NOMO-1 treated with DMSO at 0.1 percent for 48 hours (cell line): Measurements from ENCODE around the gene SLC12A8.

Source experiments
- DNase-seq: peaks from one replicate; lab custom pipeline; 2025; ENCODE audit not compliant: unreplicated experiment; lab: John Stamatoyannopoulos, UW

SLC12A8 gene

DNA sequence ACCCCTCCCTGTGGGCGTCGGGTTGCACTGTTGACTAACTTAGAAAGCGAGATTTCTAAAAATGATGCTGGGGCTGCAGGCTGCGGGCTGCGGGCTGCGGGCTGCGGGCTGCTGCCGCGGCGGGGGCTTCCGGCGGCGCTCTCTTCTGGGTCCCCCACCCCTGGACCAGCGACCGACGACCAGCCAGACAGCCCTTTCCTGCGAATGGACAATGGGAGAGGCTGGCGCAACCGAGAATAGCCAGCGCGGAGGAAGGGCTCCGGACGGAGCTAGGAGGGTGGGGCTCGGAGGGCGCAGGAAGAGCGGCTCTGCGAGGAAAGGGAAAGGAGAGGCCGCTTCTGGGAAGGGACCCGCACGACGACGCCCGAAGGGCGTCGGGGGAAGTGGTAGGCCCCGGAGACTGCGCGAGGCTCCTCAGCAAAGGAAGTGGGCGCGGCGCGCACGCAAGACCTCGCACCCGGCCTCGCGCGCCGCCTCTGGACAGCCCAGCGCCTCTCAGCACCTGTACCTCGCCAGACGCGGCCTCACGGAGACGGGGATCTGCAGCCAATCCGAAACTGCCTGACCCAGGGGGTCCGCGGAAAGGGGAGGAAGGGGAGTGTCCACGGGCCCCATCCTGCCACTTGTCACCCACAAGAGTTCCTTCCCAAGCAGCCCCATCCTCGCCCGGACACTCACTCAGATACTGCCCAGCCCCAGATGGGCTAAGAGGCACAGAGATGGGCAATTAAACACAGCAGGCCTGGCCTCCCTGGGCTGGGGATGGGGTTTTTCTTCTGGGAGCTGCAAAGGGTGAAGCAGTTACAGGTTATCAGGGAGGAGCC is 70.7 kb downstream of the SLC12A8 start:
- DNase-seq = peak; percentile 73

DNA sequence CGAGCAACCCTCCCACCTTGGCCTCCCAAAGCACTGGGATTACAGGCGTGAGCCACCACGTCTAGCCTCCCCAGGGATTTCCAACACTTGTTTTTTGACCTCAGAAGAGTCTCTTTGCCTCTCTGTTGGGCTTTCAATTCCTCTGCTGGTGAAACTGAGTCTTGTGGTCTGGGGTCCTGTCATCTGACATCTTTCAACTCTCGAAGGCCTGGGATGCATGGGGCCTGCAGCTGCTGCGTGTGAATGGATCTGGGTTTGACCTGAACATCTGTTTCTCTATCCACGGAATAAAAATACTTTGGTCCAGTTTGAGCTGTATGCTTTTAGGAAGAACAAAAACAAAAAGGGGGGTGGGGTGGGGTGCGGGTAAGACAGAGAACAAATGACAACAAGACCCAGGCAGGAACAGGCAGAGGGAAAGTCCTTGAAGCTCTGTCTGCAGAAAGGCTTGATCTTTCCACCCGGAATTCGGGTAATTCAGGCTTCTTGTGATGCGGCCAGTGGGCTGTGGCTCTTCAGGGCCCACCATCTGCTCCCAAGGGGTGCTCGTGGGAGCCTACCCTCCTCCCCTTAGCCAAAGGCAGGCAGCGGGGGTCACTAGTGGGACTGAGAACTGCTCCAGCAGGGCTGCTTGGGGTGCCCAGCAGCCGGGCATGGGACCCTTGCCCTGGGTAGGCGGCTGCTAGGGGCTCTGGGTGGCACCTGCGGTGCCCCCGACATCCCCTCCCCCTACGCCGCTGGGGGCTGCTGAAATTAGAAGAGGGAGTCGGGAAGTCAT is 71.5 kb downstream of the SLC12A8 start:
- DNase-seq = no peak

DNA sequence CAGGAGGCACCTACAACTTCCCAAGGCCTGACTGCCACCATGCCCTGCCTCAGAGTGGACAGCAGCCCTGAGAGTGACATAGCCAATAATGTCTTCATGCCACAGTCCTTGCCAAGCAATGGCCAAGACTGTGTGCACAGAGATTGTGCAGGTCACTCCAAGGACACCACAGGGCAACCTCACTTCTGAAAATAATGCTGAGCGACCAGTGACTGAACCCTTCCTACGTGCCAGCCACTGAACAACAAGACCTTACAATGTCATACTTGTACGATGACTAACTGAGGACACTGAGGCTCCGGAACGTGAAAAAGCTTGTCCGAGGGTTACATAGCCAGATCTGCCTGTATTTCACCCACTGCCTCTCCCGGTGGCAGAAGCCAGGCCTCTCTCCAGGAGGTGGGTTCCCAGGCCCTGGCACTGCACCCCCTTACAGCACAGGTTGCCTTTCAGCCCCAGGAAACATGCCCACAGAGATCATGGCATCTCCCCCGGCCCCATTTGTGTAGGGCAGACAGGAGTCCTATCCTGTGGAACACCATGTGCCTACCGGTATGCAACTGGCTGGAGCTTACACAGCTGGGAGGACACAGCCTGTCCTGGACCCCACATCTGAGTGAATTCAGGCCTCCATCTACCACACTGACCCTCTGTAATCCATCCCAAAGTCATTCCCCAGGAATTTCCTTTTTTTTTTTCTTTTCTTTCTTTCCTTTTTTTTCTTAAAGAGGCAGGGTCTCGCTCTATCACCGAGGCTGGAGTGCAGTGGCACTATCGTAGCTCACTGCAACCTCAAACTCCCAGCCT is 72.3 kb downstream of the SLC12A8 start:
- DNase-seq = no peak

DNA sequence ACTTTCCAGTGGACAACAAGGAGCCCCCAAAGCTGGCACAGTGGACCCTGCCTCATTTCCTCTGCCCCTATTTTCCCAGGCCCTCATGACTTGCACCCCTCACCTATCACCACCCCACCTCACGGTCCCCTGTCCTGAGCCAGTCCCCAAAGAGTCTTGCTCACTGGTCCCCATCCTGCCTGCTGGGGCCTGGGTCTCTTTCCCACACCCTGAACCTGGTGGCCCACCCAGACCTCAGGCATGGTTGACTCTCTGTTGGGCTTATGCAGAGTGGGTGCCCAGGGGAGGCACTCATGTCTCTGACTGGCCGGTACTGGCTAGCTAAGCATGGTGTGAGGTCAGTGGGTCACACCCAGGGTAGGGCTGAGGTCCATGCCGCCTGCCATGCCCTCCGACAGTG is 73.2 kb downstream of the SLC12A8 start:
- DNase-seq = no peak

DNA sequence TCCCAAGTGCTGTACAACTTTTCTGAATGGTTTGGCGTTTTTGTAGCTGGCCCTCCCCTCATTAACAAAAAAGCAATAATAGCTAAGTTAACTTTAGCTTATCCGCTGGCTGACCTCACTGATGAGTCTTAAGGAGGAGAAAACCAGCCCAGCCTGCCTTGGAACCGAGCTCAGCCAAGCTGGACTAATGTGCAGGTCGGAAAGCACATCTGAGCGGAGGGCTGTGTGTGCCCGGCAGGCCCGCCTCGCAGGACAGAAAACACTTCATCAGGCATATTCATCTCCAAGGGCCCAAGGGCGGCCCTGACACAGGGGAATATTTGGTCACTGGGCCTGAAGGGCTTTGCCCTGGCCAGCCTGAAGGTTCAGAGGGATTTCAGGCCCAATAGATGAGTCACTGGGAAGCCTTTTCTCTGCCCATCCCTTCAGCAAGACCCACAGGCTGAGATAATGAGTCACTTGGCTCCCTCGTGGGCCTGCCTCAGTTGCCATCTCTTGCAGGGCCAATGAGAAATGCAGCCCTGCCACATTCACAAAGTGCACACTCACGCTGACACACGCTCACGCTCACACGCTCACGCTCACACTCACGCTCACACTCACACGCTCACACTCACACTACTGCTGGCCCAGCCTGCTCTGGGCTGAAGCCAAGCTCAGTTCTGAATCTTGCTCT is 75.1 kb downstream of the SLC12A8 start:
- DNase-seq = no peak

DNA sequence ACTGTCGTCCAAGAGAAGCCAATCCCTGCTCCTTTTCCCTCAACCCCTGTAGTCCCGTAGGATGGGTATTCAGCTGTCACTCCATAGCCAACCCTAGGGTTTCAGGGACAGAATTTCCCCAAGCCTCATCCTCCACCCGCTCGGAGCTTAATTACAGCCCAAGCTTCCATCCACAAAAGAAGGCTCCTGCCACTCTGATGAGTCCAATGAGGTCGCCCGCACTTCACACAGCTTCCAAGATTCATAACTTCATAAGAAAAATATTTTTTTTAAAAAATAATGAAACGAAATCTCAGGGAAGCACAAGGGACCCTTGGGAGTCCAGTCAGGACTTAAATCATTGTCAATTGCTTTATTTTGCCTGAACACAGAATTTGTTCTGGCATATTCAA is 75.6 kb downstream of the SLC12A8 start:
- no peak for DNase-seq

DNA sequence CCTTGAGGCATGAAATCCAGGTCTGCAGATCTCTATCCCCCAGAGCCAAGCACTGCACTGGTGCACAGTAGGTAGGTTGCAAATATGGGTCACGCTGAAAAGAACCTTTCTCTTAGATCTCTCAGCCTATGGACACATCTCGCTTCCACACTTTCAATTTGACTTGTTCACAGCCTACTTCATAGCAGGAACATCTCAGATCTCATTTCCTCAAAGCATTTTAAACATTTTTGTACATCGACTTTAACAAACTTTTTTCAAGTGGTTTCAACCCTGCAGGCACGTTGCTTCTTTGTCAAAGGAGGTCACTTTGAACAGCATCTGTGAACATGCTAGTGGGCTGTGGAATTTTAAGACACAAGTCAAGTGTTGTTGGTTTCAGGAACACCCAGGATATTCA is 76.0 kb downstream of the SLC12A8 start:
- no peak for DNase-seq

DNA sequence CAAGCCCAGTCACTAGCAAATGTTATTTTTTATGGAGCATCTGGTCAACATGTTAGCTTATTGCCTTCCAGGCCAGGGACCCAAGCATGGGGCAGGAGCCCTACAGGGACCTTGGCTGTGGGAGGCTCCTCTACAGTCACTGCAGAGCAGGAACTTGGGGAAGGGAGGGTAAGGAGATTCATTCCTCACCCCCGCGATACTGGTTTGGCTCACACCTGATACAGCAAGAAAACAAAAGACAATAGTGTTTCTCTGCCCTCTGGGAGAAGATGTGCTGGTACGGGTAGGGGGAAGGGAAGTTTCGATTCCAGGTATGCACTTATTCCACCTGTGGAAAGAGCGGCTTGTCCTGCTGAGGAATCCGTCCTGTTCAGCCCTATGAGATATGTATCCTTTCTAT is 77.6 kb downstream of the SLC12A8 start:
- no peak for DNase-seq

DNA sequence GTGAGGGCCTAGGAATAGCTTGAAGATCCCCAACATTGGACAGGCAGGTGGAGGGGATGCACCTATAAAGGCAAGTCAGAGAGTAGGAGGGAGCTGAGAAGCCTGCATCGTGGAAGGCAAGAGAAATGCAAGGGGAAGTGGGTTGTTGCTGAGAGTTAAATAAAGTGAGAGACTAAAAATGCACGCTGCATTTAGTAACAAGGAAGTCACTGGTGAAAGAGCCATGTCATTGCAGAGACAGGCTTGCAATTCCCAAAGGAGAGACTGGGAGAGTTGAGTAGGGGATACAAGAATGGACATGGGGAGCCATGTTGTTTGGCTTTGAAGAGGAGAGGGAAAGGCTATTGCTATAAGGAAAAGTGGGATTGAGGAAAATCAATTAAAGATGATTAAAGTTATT is 79.7 kb downstream of the SLC12A8 start:
- peak; percentile 70 for DNase-seq

DNA sequence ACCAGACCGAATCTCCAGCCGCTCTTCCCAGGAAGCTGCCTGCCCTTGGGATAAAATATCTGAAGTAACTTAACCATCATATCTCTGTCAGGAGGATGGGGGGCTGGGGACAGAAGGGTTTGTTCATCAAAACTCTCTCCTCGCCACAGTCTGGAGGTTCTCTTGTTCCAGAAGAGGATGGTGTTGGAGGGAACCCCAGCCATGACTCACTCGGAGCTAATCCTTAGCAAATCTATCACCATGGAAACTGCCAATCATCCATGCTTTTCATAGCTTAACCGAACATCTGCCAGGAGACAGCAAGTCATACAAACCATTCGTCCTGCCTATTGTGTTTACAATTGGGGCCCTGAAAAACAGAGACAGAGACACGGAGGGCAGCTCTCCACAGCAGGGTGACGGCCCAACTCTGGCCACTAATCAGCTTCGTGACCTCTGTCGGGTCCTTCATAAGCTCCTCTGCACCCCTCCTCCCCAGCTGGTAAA is 83.0 kb downstream of the SLC12A8 start:
- peak; percentile 60 for DNase-seq

DNA sequence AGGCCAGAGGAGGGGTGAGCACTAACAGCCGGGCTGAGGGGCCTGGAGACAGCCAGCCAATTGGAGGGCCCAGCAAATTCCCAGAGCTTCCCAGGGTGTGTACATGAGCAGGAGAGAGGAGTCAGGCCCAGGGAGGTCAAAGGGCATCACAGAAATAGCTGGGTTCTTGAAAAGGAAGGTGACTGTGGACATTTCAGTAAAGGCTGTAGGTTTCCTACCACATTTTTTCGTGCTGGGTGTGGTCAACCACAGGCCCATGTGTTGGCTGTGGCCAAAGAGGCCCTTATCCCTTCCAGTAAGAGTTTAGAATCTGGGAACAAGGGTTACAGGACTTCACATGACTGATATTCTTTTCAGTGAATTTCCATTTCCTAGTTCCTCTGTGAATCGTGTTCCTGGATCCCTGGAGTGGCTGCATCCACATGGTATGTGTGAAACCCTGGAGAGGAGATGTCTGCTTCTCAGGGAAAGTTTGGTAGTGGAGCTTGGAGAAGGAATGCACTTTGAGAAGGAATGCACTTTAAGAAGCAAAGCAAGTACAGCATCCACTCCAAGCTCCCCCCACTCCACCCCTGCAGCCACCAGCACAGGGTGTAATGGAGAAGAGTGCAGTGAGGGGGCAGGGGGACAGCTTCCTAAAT is 83.6 kb downstream of the SLC12A8 start:
- DNase-seq = peak; percentile 77

DNA sequence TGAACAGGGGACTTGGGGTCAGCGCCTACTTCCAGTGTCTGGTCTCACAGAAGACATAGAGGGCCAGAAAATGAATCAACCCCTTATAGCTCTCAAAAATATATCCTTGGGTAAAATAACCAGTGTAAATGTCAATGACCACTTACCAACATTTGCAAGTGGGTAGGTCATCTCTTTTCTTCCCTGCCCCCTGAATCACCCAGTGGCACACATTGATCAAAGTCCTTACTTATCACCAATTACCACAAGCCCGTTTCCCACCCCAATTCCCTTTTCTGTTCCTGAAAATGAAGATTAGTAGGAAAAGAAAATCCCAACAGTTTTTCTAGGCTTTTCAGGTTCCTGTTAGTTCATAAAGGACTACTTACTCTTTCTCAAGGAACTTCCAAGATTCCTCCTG is 86.2 kb downstream of the SLC12A8 start:
- no peak for DNase-seq

DNA sequence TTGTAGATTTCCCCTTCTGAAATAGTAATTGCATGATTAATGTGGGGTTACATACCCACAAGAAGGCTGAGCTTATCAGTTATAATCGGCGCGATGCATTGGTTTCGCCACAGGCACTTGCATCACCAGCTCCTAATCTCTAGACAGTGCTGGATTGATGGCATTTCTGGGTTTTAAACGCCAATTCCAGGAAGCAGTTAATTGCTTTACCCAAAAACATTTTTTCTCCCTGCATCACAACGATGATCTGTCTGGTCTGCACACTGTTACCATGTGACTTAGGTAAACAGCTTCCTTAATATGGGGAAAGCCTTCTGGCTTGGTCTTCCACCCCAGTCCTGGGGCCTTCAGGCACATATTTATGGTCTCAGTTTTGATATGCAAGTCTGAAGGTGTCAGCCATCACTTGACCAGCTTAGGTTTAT is 86.7 kb downstream of the SLC12A8 start:
- DNase-seq = peak; percentile 95

DNA sequence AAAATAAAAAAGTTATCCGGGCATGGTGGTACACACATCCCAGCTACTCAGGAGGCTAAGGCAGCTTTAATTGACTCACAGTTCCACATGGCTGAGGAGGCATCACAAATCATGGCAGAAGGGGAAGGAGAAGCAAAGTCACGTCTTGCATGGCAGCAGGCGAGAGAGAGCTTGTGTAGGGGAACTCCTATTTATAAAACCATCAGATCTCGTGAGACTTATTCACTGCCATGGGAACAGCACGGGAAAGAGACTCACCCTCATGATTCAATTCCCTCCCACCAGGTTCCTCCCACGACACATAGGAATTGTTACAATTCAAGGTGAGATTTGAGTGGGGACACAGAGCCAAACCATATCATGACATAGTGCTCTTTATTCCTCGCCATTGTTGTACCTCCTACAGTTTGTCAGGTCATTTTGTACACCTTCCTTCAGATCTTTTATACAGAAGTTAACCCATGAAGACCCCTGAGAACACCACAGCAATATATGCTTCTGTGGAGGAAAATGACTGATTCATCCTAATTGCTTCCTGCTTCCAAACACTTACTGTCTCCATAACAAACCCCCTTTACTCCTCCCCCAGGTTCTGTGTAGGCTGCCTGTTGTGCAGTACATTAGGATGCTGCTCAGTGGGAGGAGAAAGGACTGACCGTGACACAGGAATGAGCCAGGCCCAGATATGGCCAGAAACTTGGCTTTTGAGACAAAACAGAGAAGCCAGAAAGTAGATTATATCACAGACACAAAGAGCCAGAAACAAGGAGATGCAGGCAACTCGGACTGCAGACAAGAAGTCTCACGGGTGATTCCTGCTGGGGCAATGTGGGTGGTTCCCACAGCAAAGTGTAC is 88.9 kb downstream of the SLC12A8 start:
- no peak for DNase-seq

DNA sequence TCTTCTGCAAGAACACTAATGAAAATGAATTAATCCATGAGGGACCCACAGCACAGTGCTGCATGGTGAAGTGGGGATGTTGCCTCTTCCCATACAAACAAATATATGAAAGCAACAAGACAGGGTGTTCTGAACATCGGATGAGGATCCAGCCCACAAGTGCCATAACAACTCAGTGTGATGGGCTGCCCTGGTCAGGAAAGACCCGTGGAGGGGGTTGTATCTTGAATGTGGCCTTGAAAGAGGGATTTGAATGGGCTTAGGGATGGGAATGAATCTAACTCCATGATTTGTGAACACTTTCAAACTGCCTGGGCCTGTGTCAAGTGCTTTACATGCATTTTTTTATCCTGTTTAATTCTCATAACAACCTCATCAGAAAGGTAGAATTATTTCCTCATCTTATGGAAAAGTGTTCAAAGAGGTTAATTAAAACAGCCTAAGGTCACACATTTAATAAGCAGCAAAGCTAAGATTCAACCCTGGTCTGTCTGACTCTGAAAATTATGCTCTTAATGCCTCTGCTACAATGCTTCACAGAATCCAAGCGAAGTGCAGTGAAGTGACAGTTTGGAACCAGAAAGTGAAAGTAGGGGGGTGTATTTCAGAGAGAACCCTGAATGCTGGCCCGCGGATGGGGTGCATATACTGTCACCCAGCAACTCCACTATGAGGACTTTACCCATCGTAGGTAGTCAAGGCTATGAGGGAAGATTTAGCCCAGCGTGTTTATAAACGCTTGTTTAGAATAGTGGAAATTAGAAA is 91.1 kb downstream of the SLC12A8 start:
- peak; percentile 6 for DNase-seq

DNA sequence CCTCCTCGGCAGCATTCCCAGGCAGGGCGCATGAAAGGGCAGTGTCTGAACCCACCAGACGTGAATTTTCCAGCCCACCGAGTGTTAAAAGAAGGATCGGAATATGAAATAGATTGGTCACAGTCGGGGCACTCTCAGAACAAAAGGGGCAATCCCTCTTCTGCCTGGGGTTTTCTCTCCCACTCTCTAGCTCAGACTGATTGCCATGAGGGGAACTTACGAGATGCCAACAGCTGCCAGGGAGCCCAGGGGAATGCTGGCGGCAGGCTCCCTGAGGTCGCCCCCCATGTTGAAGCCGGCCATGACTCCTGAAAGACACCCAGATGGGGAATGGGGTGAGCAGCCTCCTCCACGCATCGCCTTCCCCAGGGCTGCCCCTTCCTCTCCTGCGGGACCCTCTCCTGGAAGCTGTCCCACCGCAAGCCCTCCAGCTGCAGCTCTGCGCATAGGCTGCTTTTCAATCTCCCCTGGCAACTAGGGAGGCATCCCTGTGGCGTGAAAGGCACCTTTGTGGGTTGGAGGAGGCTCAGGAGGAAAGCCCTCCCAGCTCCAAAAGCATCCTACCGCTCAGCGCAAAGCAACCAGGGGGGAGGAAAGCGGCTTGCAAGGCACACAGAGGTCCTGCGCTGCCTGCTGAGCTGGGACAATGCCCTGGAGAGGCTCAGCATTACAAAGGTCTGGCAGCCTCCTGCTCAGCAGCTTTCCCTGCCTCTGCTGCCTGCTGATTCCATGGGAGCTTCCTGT is 92.0 kb downstream of the SLC12A8 start:
- DNase-seq = no peak

DNA sequence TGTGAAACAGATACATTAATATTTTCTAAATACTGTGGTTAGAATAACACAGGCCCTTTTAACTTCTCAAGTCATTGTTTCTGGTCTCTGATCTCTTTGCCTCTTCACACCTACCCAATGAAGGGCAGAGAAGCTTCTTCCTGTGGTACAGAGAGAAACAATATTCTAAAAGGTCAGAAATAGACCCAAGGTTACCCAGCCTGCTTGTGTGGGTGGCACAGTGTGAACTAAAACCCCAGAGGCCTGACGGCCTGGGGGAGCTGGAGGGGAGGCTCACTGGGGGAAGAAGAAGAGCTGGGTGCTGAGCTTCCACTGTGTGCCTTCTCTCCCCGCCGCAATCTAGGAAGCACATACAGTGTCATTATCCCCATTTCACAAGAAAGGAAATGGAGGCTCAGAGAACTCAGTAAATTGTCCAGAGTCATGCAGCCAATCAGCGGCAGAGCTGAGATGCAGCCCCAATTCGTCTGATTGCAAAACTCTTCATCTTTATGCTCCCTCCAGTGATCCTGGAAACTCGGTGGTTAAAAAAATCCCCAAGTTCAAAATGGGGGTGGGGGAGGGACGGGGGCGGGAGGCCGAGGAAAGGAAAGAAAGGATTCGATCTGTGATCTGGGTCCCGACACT is 92.7 kb downstream of the SLC12A8 start:
- peak; percentile 60 for DNase-seq

DNA sequence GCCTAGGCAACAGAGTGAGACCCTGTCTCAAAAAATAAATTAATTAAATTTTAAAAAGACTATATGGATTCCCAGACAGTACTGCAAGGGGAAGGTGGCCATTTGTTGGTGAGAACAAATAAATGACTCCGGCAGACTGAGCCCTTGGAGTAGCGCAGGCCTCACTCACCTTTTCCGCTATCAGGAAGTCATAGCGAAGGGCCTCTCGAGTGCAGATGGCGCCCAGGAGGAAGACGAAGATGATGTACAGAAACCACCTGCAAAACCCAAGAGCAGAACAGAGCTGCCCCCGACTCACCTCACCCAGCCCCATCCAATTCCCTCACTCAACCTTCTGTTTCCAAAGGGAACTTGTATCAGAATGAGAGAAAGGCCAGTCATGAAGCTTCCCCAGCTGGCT is 93.9 kb downstream of the SLC12A8 start:
- no peak for DNase-seq
